HepG2 (cell line): ENCODE measurements around the gene CORT. TPM values are rescaled to one million over a fixed set of nuclear protein-coding genes. Genes with fewer than 3 reads are reported as not detected.

Experiments used
- AGO2 ChIP-seq: fragments of 200-400 bp; formaldehyde crosslinking; optimal IDR thresholded peaks from 2 replicates; pipeline ENCODE3; 2017; ENCODE audit warnings: mild to moderate bottlenecking, low read depth, low read length, moderate library complexity
- ARID3A ChIP-seq: IDR thresholded peaks from 2 replicates; pipeline ENCODE4 v1.6.1; 2012; ENCODE audit warnings: low read depth, low read length, improper control_type of control experiment
- BORCS8-MEF2B ChIP-seq: sonication (generic); formaldehyde crosslinking; IDR thresholded peaks from 2 replicates; pipeline ENCODE4 v1.8.0; 2022; ENCODE audit warnings: mild to moderate bottlenecking, missing genetic modification reagents
- CEBPZ ChIP-seq: IDR thresholded peaks from 2 replicates; pipeline ENCODE4 v1.6.1; 2012; ENCODE audit warnings: low read length, improper control_type of control experiment
- CENPX ChIP-seq: sonication (generic); formaldehyde crosslinking; IDR thresholded peaks from 2 replicates; pipeline ENCODE4 v1.9.0; 2021; ENCODE audit warnings: mild to moderate bottlenecking, missing genetic modification reagents, moderate library complexity
- CHD2 ChIP-seq: IDR thresholded peaks from 2 replicates; pipeline ENCODE4 v1.6.1; 2011; ENCODE audit warnings: low read depth, low read length, improper control_type of control experiment
- DZIP1 ChIP-seq: sonication (generic); formaldehyde crosslinking; IDR thresholded peaks from 2 replicates; pipeline ENCODE4 v1.5.0; 2020; ENCODE audit warnings: mild to moderate bottlenecking, missing genetic modification reagents
- KDM5B ChIP-seq: sonication (generic); formaldehyde crosslinking; IDR thresholded peaks from 2 replicates; pipeline ENCODE4 v1.4.0; 2020; ENCODE audit warnings: missing genetic modification reagents, mild to moderate bottlenecking, borderline replicate concordance
- MAFF ChIP-seq: IDR thresholded peaks from 2 replicates; pipeline ENCODE4 v1.6.1; 2011; ENCODE audit warnings: low read depth, low read length, improper control_type of control experiment
- MAZ ChIP-seq, 2 experiments: sonication (generic) in 1 of 2; formaldehyde crosslinking in 1 of 2; IDR thresholded peaks; 2 replicates each; pipeline versions ENCODE4 v1.5.0 to v1.6.1; 2012 to 2020; ENCODE audit warnings: low read depth in 2 of 2, mild to moderate bottlenecking in 2 of 2, borderline replicate concordance in 1 of 2, improper control_type of control experiment in 1 of 2, low read length in 1 of 2, missing genetic modification reagents in 1 of 2, moderate library complexity in 1 of 2
- MTA1 ChIP-seq: sonication (generic); formaldehyde crosslinking; IDR thresholded peaks from 2 replicates; pipeline ENCODE4 v1.4.0; 2020; ENCODE audit warnings: missing genetic modification reagents, mild to moderate bottlenecking, borderline replicate concordance
- MYPOP ChIP-seq: sonication (generic); formaldehyde crosslinking; IDR thresholded peaks from 2 replicates; pipeline ENCODE4 v1.8.1; 2023; ENCODE audit warnings: mild to moderate bottlenecking, moderate library complexity, missing genetic modification reagents
- POLR2AphosphoS5 ChIP-seq: IDR thresholded peaks from 2 replicates; pipeline ENCODE4 v1.6.1; 2012; ENCODE audit warnings: low read depth, low read length
- SKI ChIP-seq: fragments of 450-650 bp; IDR thresholded peaks from one replicate; pipeline ENCODE4 v1.6.1; 2018; ENCODE audit warnings: mild to moderate bottlenecking; ENCODE audit not compliant: partially characterized antibody
- ZNF256 ChIP-seq: sonication (generic); formaldehyde crosslinking; conservative IDR thresholded peaks from 2 replicates; pipeline ENCODE4 v1.4.0; 2020; ENCODE audit warnings: missing genetic modification reagents
- ZNF543 ChIP-seq: sonication (generic); formaldehyde crosslinking; IDR thresholded peaks from 2 replicates; pipeline ENCODE4 v1.4.0; 2020; ENCODE audit warnings: mild to moderate bottlenecking, missing genetic modification reagents
- ZNF546 ChIP-seq: sonication (generic); formaldehyde crosslinking; conservative IDR thresholded peaks from 2 replicates; pipeline ENCODE4 v1.8.1; 2023; ENCODE audit warnings: mild to moderate bottlenecking, missing genetic modification reagents
- ZSCAN20 ChIP-seq: sonication (generic); formaldehyde crosslinking; IDR thresholded peaks from 2 replicates; pipeline ENCODE4 v1.4.0; 2020; ENCODE audit warnings: missing genetic modification reagents, mild to moderate bottlenecking, borderline replicate concordance
- ZSCAN21 ChIP-seq: sonication (generic); formaldehyde crosslinking; IDR thresholded peaks from 2 replicates; pipeline ENCODE4 v1.8.0; 2022; ENCODE audit warnings: mild to moderate bottlenecking, missing genetic modification reagents, moderate library complexity, borderline replicate concordance
- polyA plus RNA-seq, 8 experiments: library from polyadenylated mRNA; depleted of rRNA in 3 of 8; stranded (reverse) in 7 of 8; unstranded in 1 of 8; fragments of >200 nt; fragmentation: Illumina TruSeq in 4 of 8; extraction: Trizol in 4 of 8; gene quantifications; 2 replicates each; pipeline versions ENCODE4 v1.2.1 to v1.2.3, GENCODE V29; 2011 to 2016; ENCODE audit warnings: low read depth in 4 of 8, missing spikeins in 1 of 8, mixed read lengths in 1 of 8; ENCODE audit not compliant: insufficient read depth in 1 of 8
- total RNA-seq, 5 experiments: library from RNA; depleted of rRNA; stranded (reverse); fragments of >200 nt; fragmentation: Illumina TruSeq; extraction: Trizol; gene quantifications; 2 replicates each; pipeline ENCODE4 v1.2.3, GENCODE V29; 2016; ENCODE audit warnings: low read depth in 1 of 5

Gene CORT
- total and polyA plus RNA-seq, 2 of the 13 experiments (the other 11 are each of a cell fraction or from before 2014, with no cell fraction given) = 0.11 to 0.62 TPM

GRCh38 chr1:10472220-10473144, 22.7 kb downstream of the CORT start, which contains the start of gene DFFA (continued):
- TF ChIP-seq KDM5B (CRISPR knock-in tag) (peak; percentile 88; the same call in 1 of the 2 replicates), ZSCAN20 (peak; percentile 49; the same call in 1 of the 2 replicates), CHD2 (peak; percentile 94), AGO2 (peak; percentile 29), MTA1 (CRISPR knock-in tag) (0 out of 2 replicates have a peak, but pooled peaks have one; percentile 68), POLR2AphosphoS5 (peak; percentile 81), DZIP1 (CRISPR knock-in tag) (no peak), ARID3A (no peak), CENPX (CRISPR knock-in tag) (no peak), ZNF256 (CRISPR knock-in tag) (no peak), MAFF (no peak), CEBPZ (no peak), MYPOP (CRISPR knock-in tag) (no peak), ZNF543 (no peak), BORCS8-MEF2B (CRISPR knock-in tag) (no peak; the same call in 1 of the 2 replicates), MAZ (IDR thresholded peaks at IDR 0.05; ENCODE audit: borderline replicate concordance, low read depth, low read length) (peak; percentile 88), MAZ (CRISPR knock-in tag; IDR thresholded peaks at IDR 0.05; ENCODE audit: low read depth) (peak; percentile 70), ZNF546 (no peak), SKI (peak; percentile 39), ZSCAN21 (CRISPR knock-in tag) (no peak; the same call in 1 of the 2 replicates)
